HepG2 (cell line): Measurements from ENCODE around the gene CRYBA1. TPM values are rescaled to one million over a fixed set of nuclear protein-coding genes. Genes with fewer than 3 reads are reported as not detected.

Source experiments
- ATAC-seq: fragments of 200-7000 bp; cut with Tn5 transposase; 3 replicates; pipeline ENCODE4 v1.9.1; 2020; ENCODE audit warnings: mild to moderate bottlenecking, moderate library complexity
- BruUV-seq: library from RNA; stranded (reverse); fragments of 400-500 nt; replicated peaks from 2 replicates; lab custom pipeline; 2021; lab: Mats Ljungman, UMichigan
- CTCF ChIA-PET: fragments of 300-600 bp; formaldehyde crosslinking; extraction: SDS; loops from one replicate; lab custom pipeline; 2021; ENCODE audit warnings: low total read pairs, inconsistent platforms, low intra/inter-chr PET ratio; lab: Yijun Ruan, JAX
- POLR2A ChIA-PET: fragments of 350-600 bp; sonication (Branson Sonifier 250); formaldehyde crosslinking; loops from one replicate; lab custom pipeline; 2020; ENCODE audit warnings: antibody characterized with exemption, inconsistent platforms; lab: Yijun Ruan, JAX
- DNase-seq: peaks from one replicate; pipeline ENCODE4 v3.0.0-alpha.2; 2015; ENCODE audit warnings: low spot score
- FAIRE-seq: peaks from 3 replicates; lab custom pipeline; 2011; peaks lifted over from hg19 to GRCh38; lab: Jason Lieb, UNC
- H2AFZ ChIP-seq: one replicate; pipeline ENCODE4 v1.6.1; 2011; ENCODE audit warnings: low read length, inconsistent platforms
- H3K27ac ChIP-seq: fragments of 300-600 bp; 3 replicates; pipeline ENCODE4 v1.8.0; 2011; ENCODE audit warnings: mixed run types, mild to moderate bottlenecking, mixed read lengths, low read length, inconsistent platforms; ENCODE audit not compliant: insufficient read depth; ENCODE audit errors: extremely low read length
- H3K27me3 ChIP-seq, 2 experiments: fragments of 200-600 bp in 1 of 2; 2 replicates in 1 of 2; 3 replicates in 1 of 2; pipeline versions ENCODE4 v1.6.0 to v1.8.0; 2011; ENCODE audit warnings: low read length in 2 of 2, mild to moderate bottlenecking in 2 of 2, moderate library complexity in 2 of 2, inconsistent platforms in 1 of 2; ENCODE audit not compliant: insufficient read depth in 2 of 2, control insufficient read depth in 1 of 2
- H3K36me3 ChIP-seq, 2 experiments: fragments of 200-600 bp in 1 of 2; replicated peaks in 1 of 2; 2 replicates in 1 of 2; 3 replicates in 1 of 2; pipeline versions ENCODE4 v1.5.1 to v1.8.0; 2011; ENCODE audit warnings: low read length in 2 of 2, inconsistent platforms in 1 of 2; ENCODE audit not compliant: insufficient read depth in 2 of 2, control insufficient read depth in 1 of 2
- H3K4me1 ChIP-seq: 2 replicates; pipeline ENCODE4 v1.5.1; 2012; ENCODE audit warnings: low read length, inconsistent platforms; ENCODE audit not compliant: insufficient read depth
- H3K4me2 ChIP-seq: 2 replicates; pipeline ENCODE4 v1.6.0; 2011; ENCODE audit warnings: low read depth, low read length, inconsistent platforms
- H3K4me3 ChIP-seq, 3 experiments: fragments of 200-600 bp in 1 of 3; sonication (generic), shearing (Covaris generic) in 1 of 3; replicated peaks in 1 of 3; 2 replicates each; pipeline ENCODE4 v1.5.1; 2011 to 2016; ENCODE audit warnings: low read length in 3 of 3, inconsistent platforms in 2 of 3, low read depth in 2 of 3, mild to moderate bottlenecking in 2 of 3, control low read depth in 1 of 3, mixed read lengths in 1 of 3; ENCODE audit not compliant: insufficient read depth in 1 of 3
- H3K79me2 ChIP-seq: one replicate; pipeline ENCODE4 v1.6.1; 2011; ENCODE audit warnings: low read length, inconsistent platforms; ENCODE audit not compliant: insufficient read depth
- H3K9ac ChIP-seq: 2 replicates; pipeline ENCODE4 v1.6.0; 2011; ENCODE audit warnings: mild to moderate bottlenecking, low read depth, low read length, inconsistent platforms; ENCODE audit not compliant: insufficient read depth
- H3K9me3 ChIP-seq: 2 replicates; pipeline ENCODE4 v1.5.1; 2012; ENCODE audit warnings: mild to moderate bottlenecking, low read length
- H4K20me1 ChIP-seq: 2 replicates; pipeline ENCODE4 v1.6.0; 2011; ENCODE audit warnings: inconsistent platforms, mild to moderate bottlenecking, low read length, moderate library complexity; ENCODE audit not compliant: insufficient read depth
- BRCA1 ChIP-seq: sonication (generic); formaldehyde crosslinking; IDR thresholded peaks from 2 replicates; pipeline ENCODE4 v1.4.0; 2020; ENCODE audit warnings: missing genetic modification reagents
- DBP ChIP-seq: sonication (generic); formaldehyde crosslinking; IDR thresholded peaks from 2 replicates; pipeline ENCODE4 v1.4.0; 2020; ENCODE audit warnings: missing genetic modification reagents; ENCODE audit errors: not compliant biosample characterization
- EED ChIP-seq: sonication (generic); formaldehyde crosslinking; IDR thresholded peaks from 2 replicates; pipeline ENCODE4 v1.5.0; 2020; ENCODE audit warnings: mild to moderate bottlenecking, missing genetic modification reagents
- ESRRA ChIP-seq: sonication (generic); formaldehyde crosslinking; IDR thresholded peaks from 2 replicates; pipeline ENCODE4 v1.5.1; 2020; ENCODE audit warnings: mild to moderate bottlenecking, low read depth, missing genetic modification reagents
- FLYWCH1 ChIP-seq: sonication (generic); formaldehyde crosslinking; IDR thresholded peaks from 2 replicates; pipeline ENCODE4 v1.8.1; 2023; ENCODE audit warnings: mild to moderate bottlenecking, missing genetic modification reagents
- FOXA3 ChIP-seq: IDR thresholded peaks from 2 replicates; pipeline ENCODE4 v1.6.1; 2016; ENCODE audit warnings: missing genetic modification reagents, missing compliant biosample characterization
- KLF16 ChIP-seq, 2 experiments: sonication (generic) in 1 of 2; formaldehyde crosslinking in 1 of 2; IDR thresholded peaks; 2 replicates each; pipeline versions ENCODE4 v1.6.1 to v1.8.0; 2016 to 2023; ENCODE audit warnings: missing genetic modification reagents in 2 of 2, missing compliant biosample characterization in 1 of 2
- PHF5A ChIP-seq: IDR thresholded peaks from one replicate; pipeline ENCODE4 v1.6.1; 2018; ENCODE audit warnings: low read depth, missing genetic modification reagents; ENCODE audit not compliant: unreplicated experiment
- RAD21 ChIP-seq: fragments of 450-650 bp; formaldehyde crosslinking; IDR thresholded peaks from 2 replicates; pipeline ENCODE4 v1.5.0; 2020; ENCODE audit warnings: mild to moderate bottlenecking
- SIX4 ChIP-seq: sonication (generic); formaldehyde crosslinking; IDR thresholded peaks from 2 replicates; pipeline ENCODE4 v1.4.0; 2020; ENCODE audit warnings: missing genetic modification reagents
- XBP1 ChIP-seq: sonication (generic); formaldehyde crosslinking; IDR thresholded peaks from 2 replicates; pipeline ENCODE4 v1.5.0; 2020; ENCODE audit warnings: missing genetic modification reagents
- ZBTB46 ChIP-seq: sonication (generic); formaldehyde crosslinking; IDR thresholded peaks from 2 replicates; pipeline ENCODE4 v1.4.0; 2020; ENCODE audit warnings: mild to moderate bottlenecking, missing genetic modification reagents, borderline replicate concordance
- ZMAT3 ChIP-seq: sonication (generic); formaldehyde crosslinking; conservative IDR thresholded peaks from 2 replicates; pipeline ENCODE4 v1.7.0; 2021; ENCODE audit warnings: missing genetic modification reagents
- ZNF234 ChIP-seq: sonication (generic); formaldehyde crosslinking; conservative IDR thresholded peaks from 2 replicates; pipeline ENCODE4 v1.5.1; 2020; ENCODE audit warnings: mild to moderate bottlenecking, missing genetic modification reagents
- ZNF24 ChIP-seq: fragments of 450-650 bp; IDR thresholded peaks from 2 replicates; pipeline ENCODE4 v1.6.1; 2017; ENCODE audit warnings: antibody characterized with exemption, mild to moderate bottlenecking
- ZNF33B ChIP-seq: sonication (generic); formaldehyde crosslinking; IDR thresholded peaks from 2 replicates; pipeline ENCODE4 v1.5.1; 2020; ENCODE audit warnings: mild to moderate bottlenecking, missing genetic modification reagents
- ZNF354B ChIP-seq: sonication (generic); formaldehyde crosslinking; IDR thresholded peaks from 2 replicates; pipeline ENCODE4 v1.8.0; 2022; ENCODE audit warnings: mild to moderate bottlenecking, missing genetic modification reagents
- ZNF552 ChIP-seq: sonication (generic); formaldehyde crosslinking; IDR thresholded peaks from 2 replicates; pipeline ENCODE4 v1.9.0; 2022; ENCODE audit warnings: missing genetic modification reagents, mild to moderate bottlenecking, borderline replicate concordance
- ZNF773 ChIP-seq: sonication (generic); formaldehyde crosslinking; IDR thresholded peaks from 2 replicates; pipeline ENCODE4 v1.4.0; 2020; ENCODE audit warnings: missing genetic modification reagents, borderline replicate concordance
- WGBS: methylation state at CpG from one replicate; pipeline ENCODE4 v1.1.6; 2017; ENCODE audit warnings: low lambda C conversion rate; 5-methylcytosine and 5-hydroxymethylcytosine counted together
- in situ Hi-C: cut with HindIII; loops from 2 replicates; pipeline ENCODE4 v1.10.0; 2017; ENCODE audit warnings: low pct_unique_long_range_greater_than_20kb; ENCODE audit not compliant: extremely low pct_ligation_motif_present
- intact Hi-C: fragments of 100-400 bp; cut with micrococcal nuclease; formaldehyde crosslinking; loops from one replicate; pipeline ENCODE4 v1.10.0; 2022; ENCODE audit not compliant: unreplicated experiment
- polyA plus RNA-seq, 8 experiments: library from polyadenylated mRNA; depleted of rRNA in 3 of 8; stranded (reverse) in 7 of 8; unstranded in 1 of 8; fragments of >200 nt; fragmentation: Illumina TruSeq in 4 of 8; extraction: Trizol in 4 of 8; gene quantifications; 2 replicates each; pipeline versions ENCODE4 v1.2.1 to v1.2.3, GENCODE V29; 2011 to 2016; ENCODE audit warnings: low read depth in 4 of 8, missing spikeins in 1 of 8, mixed read lengths in 1 of 8; ENCODE audit not compliant: insufficient read depth in 1 of 8
- total RNA-seq, 5 experiments: library from RNA; depleted of rRNA; stranded (reverse); fragments of >200 nt; fragmentation: Illumina TruSeq; extraction: Trizol; gene quantifications; 2 replicates each; pipeline ENCODE4 v1.2.3, GENCODE V29; 2016; ENCODE audit warnings: low read depth in 1 of 5

Gene CRYBA1
- total and polyA plus RNA-seq, 2 of the 13 experiments (the other 11 are each of a cell fraction or from before 2014, with no cell fraction given): not detected

GRCh38 chr17:29292992-29293889, 46.6 kb downstream of the CRYBA1 start (continued):
- no peak for TF ChIP-seq ZMAT3 (CRISPR knock-in tag)
- TF ChIP-seq ZNF552 (CRISPR knock-in tag): no peak
- no peak; the same call in 1 of the 2 replicates for TF ChIP-seq RAD21 (CRISPR knock-in tag)
- TF ChIP-seq ZNF234: no peak
- TF ChIP-seq ZNF354B (CRISPR knock-in tag): no peak
- TF ChIP-seq ZNF24: no peak

DNA sequence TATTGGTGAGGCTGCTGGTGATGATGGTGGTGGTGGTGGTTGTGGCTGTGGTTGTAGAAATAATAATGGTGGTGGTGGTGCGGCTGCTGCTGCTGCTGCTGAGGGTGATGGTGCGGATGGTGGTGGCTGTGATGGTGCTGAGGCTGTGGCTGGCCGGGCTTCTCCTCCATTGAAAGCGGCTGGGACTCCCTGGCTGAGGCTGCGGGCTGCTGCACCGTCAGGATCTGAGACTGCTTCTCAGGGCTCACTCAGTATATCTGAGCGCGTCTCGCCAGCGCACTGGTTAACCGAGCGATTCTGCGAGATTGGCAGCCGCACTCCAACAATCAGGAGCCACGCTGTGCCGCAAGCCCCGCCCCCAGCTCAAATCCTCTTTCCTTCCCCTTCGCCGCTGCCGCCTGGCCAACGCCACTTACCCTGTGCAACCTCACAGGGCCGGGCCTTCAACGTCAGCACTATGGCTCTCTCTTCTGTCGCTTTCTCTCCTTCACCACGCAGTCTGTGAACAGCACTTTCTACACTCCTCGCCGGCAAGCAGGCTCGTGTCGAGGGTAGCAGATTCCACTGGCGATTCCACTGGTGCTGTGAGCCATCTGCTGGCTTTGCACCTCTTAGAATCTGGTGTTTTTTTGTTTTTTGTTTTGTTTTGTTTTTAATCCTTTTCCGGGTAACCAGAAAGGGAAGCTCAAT, 47.4 kb downstream of the CRYBA1 start, which contains the start of gene NUFIP2:
Gene NUFIP2, minus strand, starts transcription at position 259 of the 690 bp plus-strand sequence. Its CDS starts 89 bp downstream, at position 170.
- H3K4me1 ChIP-seq: peaks cover 27% of the 10 kb centered on the region
- H3K9me3 ChIP-seq: no peaks in the 10 kb centered on the region
- H3K9ac ChIP-seq: peak within 1 kb of the TSS; percentile 95
- H2AFZ ChIP-seq: peak within 1 kb of the TSS; percentile 99
- intact Hi-C loops: loop anchor here (2.0 to 10.0 kb wide), 4 partner anchors 42 to 271 kb away; partner anchors contain the start of genes ABHD15 and TP53I13
- WGBS: 0% methylated on average over 17 of the region's 31 CpGs
- FAIRE-seq (peak; percentile 89), DNase-seq (peak; percentile 96), ATAC-seq (peak; percentile 97)
- H3K4me2 ChIP-seq: peak within 1 kb of the TSS; percentile 83
- CTCF ChIA-PET: no interaction called here
- H4K20me1 ChIP-seq: peaks cover 32% of the 10 kb centered on the region
- H3K36me3 ChIP-seq: peaks cover 0 to 13% of the 10 kb centered on the region in 2 experiments; a peak in 2 of 5 replicates
- H3K27me3 ChIP-seq: no peaks in the 10 kb centered on the region; a peak in 1 of 5 replicates
- peak within 1 kb of the TSS; percentile 92 to 99 (median 93) for H3K4me3 ChIP-seq
- POLR2A ChIA-PET: interaction anchor here (0.6 to 1.9 kb wide), 39 partner anchors 8 to 452 kb away, joined by 3 to 37 read pairs (median 5); partner anchors contain the start of genes ABHD15, ANKRD13B, FAM222B and MYO18A
- BruUV-seq: no TSS peak
- H3K79me2 ChIP-seq: peaks cover 42% of the 10 kb centered on the region
- in situ Hi-C loops: no loop called here
- H3K27ac ChIP-seq: peak within 1 kb of the TSS; percentile 92
- TF ChIP-seq DBP (CRISPR knock-in tag) (peak; percentile 76), ZNF773 (CRISPR knock-in tag) (no peak), ZBTB46 (no peak), PHF5A (CRISPR knock-in tag) (no peak), ZNF552 (CRISPR knock-in tag) (no peak; the same call in 1 of the 2 replicates), ZNF33B (0 out of 2 replicates have a peak, but pooled peaks have one; percentile 54), FOXA3 (CRISPR knock-in tag) (peak; percentile 71), KLF16 (CRISPR knock-in tag; IDR thresholded peaks at IDR 0.05) (peak in 1 of 2 experiments; percentile 84; a peak in 1 of 4 replicates), EED (CRISPR knock-in tag) (peak; percentile 89), ESRRA (CRISPR knock-in tag) (peak; percentile 42; the same call in 1 of the 2 replicates), BRCA1 (CRISPR knock-in tag) (peak; percentile 96), XBP1 (CRISPR knock-in tag) (peak; percentile 59; the same call in 1 of the 2 replicates), FLYWCH1 (0 out of 2 replicates have a peak, but pooled peaks have one; percentile 22), SIX4 (CRISPR knock-in tag) (peak; percentile 80)
